ENCODE data around the gene NEDD4L.

Gene NEDD4L

DNA sequence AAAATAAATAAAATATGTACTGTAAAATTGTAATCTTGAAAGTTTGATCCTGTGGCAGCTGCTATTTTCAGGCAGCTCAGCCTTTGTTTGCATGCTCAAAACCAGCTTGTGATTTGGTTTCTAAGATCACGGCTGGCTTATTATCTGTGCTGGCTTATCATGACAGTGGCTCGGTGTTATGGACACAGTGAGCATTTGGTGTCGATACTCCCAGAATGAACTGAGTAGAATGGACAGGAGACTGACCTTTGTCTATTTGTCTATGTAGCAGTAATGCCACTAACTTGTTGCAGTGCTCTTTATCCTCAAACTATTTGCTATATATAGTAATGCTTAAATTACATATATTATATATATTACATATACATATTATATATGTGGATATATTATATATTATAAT lies 58.8 kb downstream of the NEDD4L start:
- DNase-seq (ENCODE audit: low spot score): no peak
- TF ChIP-seq, protein P1, sequence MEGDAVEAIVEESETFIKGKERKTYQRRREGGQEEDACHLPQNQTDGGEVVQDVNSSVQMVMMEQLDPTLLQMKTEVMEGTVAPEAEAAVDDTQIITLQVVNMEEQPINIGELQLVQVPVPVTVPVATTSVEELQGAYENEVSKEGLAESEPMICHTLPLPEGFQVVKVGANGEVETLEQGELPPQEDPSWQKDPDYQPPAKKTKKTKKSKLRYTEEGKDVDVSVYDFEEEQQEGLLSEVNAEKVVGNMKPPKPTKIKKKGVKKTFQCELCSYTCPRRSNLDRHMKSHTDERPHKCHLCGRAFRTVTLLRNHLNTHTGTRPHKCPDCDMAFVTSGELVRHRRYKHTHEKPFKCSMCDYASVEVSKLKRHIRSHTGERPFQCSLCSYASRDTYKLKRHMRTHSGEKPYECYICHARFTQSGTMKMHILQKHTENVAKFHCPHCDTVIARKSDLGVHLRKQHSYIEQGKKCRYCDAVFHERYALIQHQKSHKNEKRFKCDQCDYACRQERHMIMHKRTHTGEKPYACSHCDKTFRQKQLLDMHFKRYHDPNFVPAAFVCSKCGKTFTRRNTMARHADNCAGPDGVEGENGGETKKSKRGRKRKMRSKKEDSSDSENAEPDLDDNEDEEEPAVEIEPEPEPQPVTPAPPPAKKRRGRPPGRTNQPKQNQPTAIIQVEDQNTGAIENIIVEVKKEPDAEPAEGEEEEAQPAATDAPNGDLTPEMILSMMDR (IDR thresholded peaks at IDR 0.05; ENCODE audit: extremely low read depth, insufficient read depth, missing control alignments): no peak
- in situ Hi-C loops (cut with MboI; ENCODE audit: low pct_unique_long_range_greater_than_20kb, low sequenced_read_pairs, unreplicated experiment): no loop called here

DNA sequence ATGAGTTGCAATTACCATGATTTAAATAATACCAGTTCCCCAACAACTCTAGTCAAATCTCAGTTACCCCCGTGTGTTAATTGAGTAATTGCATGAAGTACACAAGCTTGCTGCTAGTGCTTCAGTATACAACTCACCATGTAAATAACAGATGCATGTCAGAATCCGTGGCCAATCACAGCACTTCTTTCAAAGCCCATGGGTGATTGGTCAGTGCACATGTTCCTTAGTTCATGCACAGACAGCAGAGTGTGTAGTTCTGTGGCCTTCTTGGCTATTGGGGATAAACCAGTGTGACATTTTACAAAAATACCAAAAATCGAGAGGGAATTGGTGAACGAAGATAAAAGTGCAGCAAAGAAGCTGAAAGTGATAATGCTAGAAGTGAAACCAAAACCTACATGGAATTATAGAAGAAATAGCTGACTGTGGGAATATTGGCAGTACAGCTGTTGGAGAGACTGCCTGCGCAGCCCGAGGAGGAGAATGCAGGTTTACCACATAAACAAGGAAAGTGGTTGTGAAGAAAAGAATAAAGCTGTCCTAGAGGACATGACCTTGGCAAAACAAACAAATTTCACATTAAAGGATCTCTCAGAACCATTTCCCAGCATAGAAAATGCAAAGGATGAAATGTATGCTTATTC lies 59.4 kb downstream of the NEDD4L start:
- TF ChIP-seq, protein P1 (IDR thresholded peaks at IDR 0.05; ENCODE audit: extremely low read depth, insufficient read depth, missing control alignments): no peak
- in situ Hi-C loops (cut with MboI; ENCODE audit: low pct_unique_long_range_greater_than_20kb, low sequenced_read_pairs, unreplicated experiment): no loop called here

DNA sequence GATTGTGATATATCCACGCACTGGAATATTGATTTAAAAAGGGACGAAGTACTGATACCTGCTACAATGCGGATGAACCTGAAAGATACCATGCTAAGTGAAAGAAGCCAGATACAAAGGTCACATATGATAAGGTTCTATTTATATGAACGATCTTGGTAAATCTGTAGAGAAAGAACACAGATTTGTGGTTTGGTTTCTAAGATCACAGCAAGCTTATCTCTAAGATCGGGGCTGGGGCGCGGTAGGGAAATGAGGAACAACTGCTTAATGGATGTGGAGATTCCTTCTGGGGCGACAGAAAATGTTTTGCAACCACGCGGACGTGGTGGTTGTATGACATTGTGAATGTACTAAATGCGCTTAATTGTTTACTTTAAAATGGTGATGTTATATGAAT lies 60.1 kb downstream of the NEDD4L start:
- in situ Hi-C loops (cut with MboI; ENCODE audit: low pct_unique_long_range_greater_than_20kb, low sequenced_read_pairs, unreplicated experiment): no loop called here

More for the DNA sequence above, 59.4 kb downstream of the NEDD4L start:
- no peak for DNase-seq (ENCODE audit: low spot score)

DNA sequence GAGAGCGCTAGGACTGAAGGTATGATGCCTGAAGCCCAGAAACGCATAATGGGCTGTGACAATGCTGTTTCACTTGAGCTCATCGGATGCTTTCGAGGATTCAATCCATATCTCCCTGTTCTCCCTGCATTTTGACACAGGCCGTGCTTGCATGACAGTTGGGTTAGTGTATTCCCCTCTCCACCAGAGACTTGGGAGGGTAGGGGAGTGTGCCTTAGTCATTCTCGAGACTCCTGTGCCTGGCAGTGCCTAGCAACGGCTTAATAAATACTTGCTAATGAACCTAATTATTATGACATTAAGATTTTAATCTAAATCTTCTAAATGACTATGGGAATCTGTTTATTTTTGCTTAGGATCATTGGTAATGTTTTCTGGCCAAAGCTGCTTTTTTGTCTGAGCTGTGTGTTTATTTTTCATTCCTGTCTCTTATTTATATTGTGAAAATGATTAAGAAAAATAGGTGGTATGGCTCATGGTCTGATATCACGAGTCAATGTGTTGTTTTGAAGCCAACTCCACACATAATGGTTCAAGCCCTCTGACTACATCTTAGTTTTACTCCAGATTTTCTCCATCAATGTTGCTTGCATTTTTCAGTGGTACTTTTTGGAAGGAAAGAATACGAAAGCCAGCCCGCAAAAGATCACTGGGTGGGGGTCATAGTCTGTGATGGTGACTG lies 61.3 kb downstream of the NEDD4L start:
- in situ Hi-C loops (cut with MboI; ENCODE audit: low pct_unique_long_range_greater_than_20kb, low sequenced_read_pairs, unreplicated experiment): no loop called here
- TF ChIP-seq, protein P1 (IDR thresholded peaks at IDR 0.05; ENCODE audit: extremely low read depth, insufficient read depth, missing control alignments): no peak
- no peak for DNase-seq (ENCODE audit: low spot score)

More for the DNA sequence above, 60.1 kb downstream of the NEDD4L start:
- no peak for DNase-seq (ENCODE audit: low spot score)
- TF ChIP-seq, protein P1 (IDR thresholded peaks at IDR 0.05; ENCODE audit: extremely low read depth, insufficient read depth, missing control alignments): no peak

DNA sequence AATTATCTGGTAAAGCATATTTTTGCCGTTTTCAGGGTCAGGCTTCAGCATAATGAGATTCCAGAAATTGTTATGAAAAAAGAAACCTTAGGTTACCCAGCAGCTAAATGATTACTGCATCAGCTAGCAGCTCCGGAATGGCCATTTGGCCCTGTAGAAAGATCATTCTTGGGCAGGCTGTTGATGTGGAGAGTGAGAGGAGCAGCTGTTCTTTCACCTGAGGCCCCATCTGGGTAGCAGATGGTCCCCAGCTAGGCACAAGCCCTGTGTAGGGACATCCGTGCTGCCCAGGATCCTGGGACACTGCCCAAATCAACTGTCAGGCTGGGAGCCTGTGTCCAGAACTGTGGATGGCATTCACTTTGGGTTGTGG lies 61.8 kb downstream of the NEDD4L start:
- in situ Hi-C loops (cut with MboI; ENCODE audit: low pct_unique_long_range_greater_than_20kb, low sequenced_read_pairs, unreplicated experiment): no loop called here
- no peak for DNase-seq (ENCODE audit: low spot score)
- TF ChIP-seq, protein P1 (IDR thresholded peaks at IDR 0.05; ENCODE audit: extremely low read depth, insufficient read depth, missing control alignments): no peak

DNA sequence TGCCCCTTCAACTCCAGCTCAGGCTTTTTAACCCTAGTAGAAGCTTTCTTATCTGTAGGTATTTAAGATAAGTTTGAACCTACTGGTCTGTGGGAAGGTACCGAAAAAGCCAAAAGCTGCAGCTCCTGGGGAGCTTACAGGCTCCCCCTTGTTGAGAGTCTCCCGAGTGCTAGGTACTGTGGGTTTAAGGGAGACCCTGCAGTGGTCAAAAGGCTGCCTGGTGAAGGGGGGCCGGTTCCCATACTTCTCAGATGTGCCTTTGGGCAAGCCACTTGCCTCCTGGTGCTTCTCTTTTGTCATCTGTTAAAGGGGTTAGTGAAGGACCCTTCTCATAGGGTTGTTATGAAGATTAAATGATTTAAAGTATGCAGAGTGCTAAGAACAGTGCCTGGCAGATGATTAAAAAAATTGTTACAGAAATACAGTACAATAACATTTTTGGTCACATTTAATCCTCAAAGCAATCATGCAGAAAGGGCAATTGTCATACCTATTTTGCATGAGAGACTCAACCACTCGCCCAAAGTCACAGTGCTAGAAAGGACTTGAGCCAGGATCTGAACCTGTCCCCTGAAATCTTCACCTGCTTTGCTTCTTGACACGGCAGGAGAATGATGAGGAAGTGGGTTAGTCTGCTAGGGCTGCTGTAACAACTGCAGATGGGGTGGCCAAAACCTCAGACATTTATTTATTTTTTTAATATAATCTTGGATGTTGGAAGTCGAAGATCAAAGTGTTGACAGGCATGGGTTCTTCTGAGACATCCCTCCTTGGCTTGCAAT lies 62.5 kb downstream of the NEDD4L start:
- no peak for DNase-seq (ENCODE audit: low spot score)
- TF ChIP-seq, protein P1 (IDR thresholded peaks at IDR 0.05; ENCODE audit: extremely low read depth, insufficient read depth, missing control alignments): no peak
- in situ Hi-C loops (cut with MboI; ENCODE audit: low pct_unique_long_range_greater_than_20kb, low sequenced_read_pairs, unreplicated experiment): no loop called here

Measured in GM13977 (cell line).